GM08714 (cell line): ENCODE data around the gene PDE7B.
"Not testable (repeated sequence)": the region's sequence is repeated elsewhere in the genome, so short reads cannot be mapped to it uniquely, and the experiment has no call there.

Experiments
- H3K4me3 ChIP-seq: fragments of 200-500 bp; sonication (Bioruptor generic); 2 replicates; pipeline ENCODE4 v1.5.1; 2014; ENCODE audit warnings: mild to moderate bottlenecking, low read length, inconsistent platforms
- ZNF274 ChIP-seq: IDR thresholded peaks from 2 replicates; pipeline ENCODE4 v1.6.1; 2012; ENCODE audit warnings: mild to moderate bottlenecking, low read depth, low read length

PDE7B gene

GRCh38 chr6:136216503-136217401, 365.3 kb downstream of the PDE7B start:
- H3K4me3 ChIP-seq, result no peak overlapping the region
- no peak for TF ChIP-seq ZNF274

- not testable (repeated sequence) for H3K4me3 ChIP-seq
Observed at GRCh38 chr6:136224974-136225373, 373.5 kb downstream of the PDE7B start.

GRCh38 chr6:136225496-136225895, 374.0 kb downstream of the PDE7B start:
- TF ChIP-seq ZNF274, result no peak
- no peak overlapping the region for H3K4me3 ChIP-seq

GRCh38 chr6:136226027-136226673, 374.6 kb downstream of the PDE7B start:
- TF ChIP-seq ZNF274, result no peak

GRCh38 chr6:136226674-136227377, 375.3 kb downstream of the PDE7B start:
- no peak for TF ChIP-seq ZNF274
- no peak overlapping the region for H3K4me3 ChIP-seq

More at GRCh38 chr6:136226027-136226673, 374.6 kb downstream of the PDE7B start:
- H3K4me3 ChIP-seq, result no peak overlapping the region

GRCh38 chr6:136228814-136229213, 377.3 kb downstream of the PDE7B start:
- no peak for TF ChIP-seq ZNF274
- H3K4me3 ChIP-seq, result no peak overlapping the region

GRCh38 chr6:136230219-136230853, 378.8 kb downstream of the PDE7B start:
- TF ChIP-seq ZNF274, result no peak
- no peak overlapping the region for H3K4me3 ChIP-seq

- no peak for TF ChIP-seq ZNF274
- no peak overlapping the region for H3K4me3 ChIP-seq
Observed at GRCh38 chr6:136232701-136233100, 381.2 kb downstream of the PDE7B start.

GRCh38 chr6:136235233-136235564, 383.7 kb downstream of the PDE7B start:
- TF ChIP-seq ZNF274, result no peak
- H3K4me3 ChIP-seq, result no peak overlapping the region

- H3K4me3 ChIP-seq, result no peak overlapping the region
- TF ChIP-seq ZNF274, result no peak
Observed at GRCh38 chr6:136236466-136237293, 385.2 kb downstream of the PDE7B start.

GRCh38 chr6:136244061-136244616, 392.6 kb downstream of the PDE7B start:
- H3K4me3 ChIP-seq, result no peak overlapping the region

More at GRCh38 chr6:136244061-136244616, 392.6 kb downstream of the PDE7B start:
- no peak for TF ChIP-seq ZNF274
